Neural crest cell (in vitro differentiated cells): ENCODE results near the gene BIN1. TPM values are rescaled to one million over a fixed set of nuclear protein-coding genes. Genes with fewer than 3 reads are reported as not detected.

ENCODE experiments used
- DNase-seq: peaks from one replicate; pipeline ENCODE4 v3.0.0; 2021; ENCODE audit warnings: low read depth, mixed read lengths, low spot score
- H3K27ac Mint-ChIP-seq: one replicate; pipeline ENCODE4 v1.8.0; 2021; ENCODE audit warnings: mild to moderate bottlenecking, mixed read lengths; ENCODE audit not compliant: unreplicated experiment
- H3K27me3 Mint-ChIP-seq: 2 replicates; pipeline ENCODE4 v1.8.0; 2021; ENCODE audit warnings: low read depth, mild to moderate bottlenecking, mixed read lengths
- H3K36me3 Mint-ChIP-seq: 2 replicates; pipeline ENCODE4 v1.8.0; 2021; ENCODE audit warnings: low read depth, mild to moderate bottlenecking, mixed read lengths
- H3K4me1 Mint-ChIP-seq: 2 replicates; pipeline ENCODE4 v1.8.0; 2021; ENCODE audit warnings: mixed read lengths
- H3K4me3 Mint-ChIP-seq: one replicate; pipeline ENCODE4 v1.8.0; 2021; ENCODE audit warnings: mild to moderate bottlenecking, mixed read lengths
- H3K9me3 Mint-ChIP-seq: 2 replicates; pipeline ENCODE4 v1.8.0; 2021; ENCODE audit warnings: mixed read lengths
- total RNA-seq: library from RNA; stranded (reverse); gene quantifications from 2 replicates; pipeline ENCODE4 v1.2.1, GENCODE V29; 2021
- TF ChIP-seq, protein P1 (sequence below): fragments of 200-600 bp; sonication (generic); conservative IDR thresholded peaks from 2 replicates; pipeline ENCODE4 v1.5.0; 2021; ENCODE audit warnings: antibody characterized with exemption, mild to moderate bottlenecking

Gene BIN1
- total RNA-seq, 1 donor from 2014 or later = 67.7 TPM

DNA sequence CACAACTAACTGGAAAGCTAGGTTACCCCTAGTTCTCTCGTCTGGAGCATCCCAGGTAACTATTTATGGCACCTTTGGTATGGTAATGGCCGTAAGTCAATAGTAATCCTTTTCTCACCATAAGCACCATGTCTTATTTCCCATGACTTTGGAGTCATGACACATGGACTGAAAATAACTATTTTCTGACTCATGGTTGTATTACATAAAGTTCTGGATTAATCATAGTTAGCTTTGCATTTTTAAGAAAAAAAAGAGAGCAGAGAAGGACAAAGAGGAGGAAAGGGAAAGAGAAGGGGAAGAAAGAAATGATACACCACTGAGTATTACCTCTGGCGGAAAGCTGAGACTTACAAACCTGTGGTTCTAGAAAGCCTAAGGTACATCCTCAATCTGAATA is 99.3 kb downstream of the BIN1 start:
- no peaks in the 10 kb centered on the region for H3K27me3 Mint-ChIP-seq
- H3K27ac Mint-ChIP-seq = no peak overlapping the region
- no peaks in the 10 kb centered on the region for H3K36me3 Mint-ChIP-seq
- DNase-seq = no peak
- H3K4me3 Mint-ChIP-seq = no peak overlapping the region
- peaks cover 8% of the 10 kb centered on the region for H3K9me3 Mint-ChIP-seq
- TF ChIP-seq, protein P1, sequence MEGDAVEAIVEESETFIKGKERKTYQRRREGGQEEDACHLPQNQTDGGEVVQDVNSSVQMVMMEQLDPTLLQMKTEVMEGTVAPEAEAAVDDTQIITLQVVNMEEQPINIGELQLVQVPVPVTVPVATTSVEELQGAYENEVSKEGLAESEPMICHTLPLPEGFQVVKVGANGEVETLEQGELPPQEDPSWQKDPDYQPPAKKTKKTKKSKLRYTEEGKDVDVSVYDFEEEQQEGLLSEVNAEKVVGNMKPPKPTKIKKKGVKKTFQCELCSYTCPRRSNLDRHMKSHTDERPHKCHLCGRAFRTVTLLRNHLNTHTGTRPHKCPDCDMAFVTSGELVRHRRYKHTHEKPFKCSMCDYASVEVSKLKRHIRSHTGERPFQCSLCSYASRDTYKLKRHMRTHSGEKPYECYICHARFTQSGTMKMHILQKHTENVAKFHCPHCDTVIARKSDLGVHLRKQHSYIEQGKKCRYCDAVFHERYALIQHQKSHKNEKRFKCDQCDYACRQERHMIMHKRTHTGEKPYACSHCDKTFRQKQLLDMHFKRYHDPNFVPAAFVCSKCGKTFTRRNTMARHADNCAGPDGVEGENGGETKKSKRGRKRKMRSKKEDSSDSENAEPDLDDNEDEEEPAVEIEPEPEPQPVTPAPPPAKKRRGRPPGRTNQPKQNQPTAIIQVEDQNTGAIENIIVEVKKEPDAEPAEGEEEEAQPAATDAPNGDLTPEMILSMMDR = no peak
- peaks cover 3% of the 10 kb centered on the region for H3K4me1 Mint-ChIP-seq

DNA sequence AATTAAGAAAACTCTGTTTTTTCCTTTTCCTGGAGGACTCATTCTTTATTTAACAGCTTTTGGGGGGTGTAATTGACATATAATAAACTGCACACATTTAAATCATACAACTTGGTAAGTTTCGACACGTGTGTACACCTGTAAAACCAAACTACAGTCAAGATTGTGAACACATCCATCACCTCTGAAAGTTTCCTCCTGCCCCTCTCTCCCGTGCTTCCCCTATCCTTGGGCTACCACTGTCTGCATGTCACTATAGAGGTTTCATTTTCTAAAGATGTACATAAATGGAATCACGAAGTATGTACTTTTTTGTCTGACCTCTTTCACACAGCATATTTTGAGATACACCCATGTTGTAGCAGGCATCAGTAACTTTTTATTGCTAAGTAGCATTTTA is 100.0 kb downstream of the BIN1 start:
- Mint-ChIP-seq H3K9me3 (peaks cover 8% of the 10 kb centered on the region), H3K4me3 (no peak overlapping the region), H3K4me1 (peaks cover 3% of the 10 kb centered on the region), H3K36me3 (no peaks in the 10 kb centered on the region), H3K27me3 (no peaks in the 10 kb centered on the region), H3K27ac (no peak overlapping the region)
- DNase-seq = no peak
- TF ChIP-seq, protein P1 = no peak

DNA sequence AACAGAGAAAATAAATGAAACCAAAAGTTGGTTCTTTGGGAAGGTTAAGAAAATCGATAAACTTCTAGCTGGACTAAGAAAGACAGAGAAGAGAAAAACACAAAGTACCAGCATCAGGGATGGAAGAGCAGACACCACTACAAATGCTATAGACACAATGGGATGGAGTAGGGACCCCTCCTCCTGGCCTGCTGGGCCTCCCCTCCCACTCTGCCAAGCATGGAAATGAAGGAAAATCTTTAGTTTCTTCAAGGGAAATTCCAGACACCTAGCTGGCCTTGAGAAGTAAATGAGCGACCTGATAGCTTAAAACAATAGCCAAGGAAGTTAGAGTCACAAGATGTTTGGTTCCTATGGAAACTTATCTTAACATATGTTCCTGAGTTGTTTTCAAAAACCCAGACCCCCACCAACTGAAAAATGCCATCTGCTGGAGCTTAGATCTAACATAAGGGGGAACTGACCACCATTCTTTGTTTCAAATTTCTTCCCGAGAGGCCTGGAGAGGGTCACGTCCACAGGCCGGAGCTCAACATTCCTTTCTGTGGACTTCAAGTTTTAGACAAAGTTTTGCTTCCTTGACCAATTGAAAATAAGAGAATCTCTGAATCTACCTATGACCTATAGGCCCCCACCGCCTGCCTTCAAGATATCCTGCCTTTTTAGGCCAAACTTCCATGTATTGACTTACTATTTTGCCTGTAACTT is 101.9 kb downstream of the BIN1 start:
- TF ChIP-seq, protein P1 = no peak
- H3K4me3 Mint-ChIP-seq = no peak overlapping the region
- no peaks in the 10 kb centered on the region for H3K27me3 Mint-ChIP-seq
- no peaks in the 10 kb centered on the region for H3K36me3 Mint-ChIP-seq
- no peak for DNase-seq
- H3K9me3 Mint-ChIP-seq = peaks cover 3% of the 10 kb centered on the region
- no peak overlapping the region for H3K27ac Mint-ChIP-seq
- peaks cover 3% of the 10 kb centered on the region for H3K4me1 Mint-ChIP-seq

GRCh38 chr2:127003070-127003800 is 103.7 kb downstream of the BIN1 start:
- TF ChIP-seq, protein P1 = no peak
- H3K36me3 Mint-ChIP-seq = no peaks in the 10 kb centered on the region
- no peak for DNase-seq
- no peak overlapping the region for H3K27ac Mint-ChIP-seq
- no peaks in the 10 kb centered on the region for H3K27me3 Mint-ChIP-seq
- H3K4me1 Mint-ChIP-seq = peaks cover 3% of the 10 kb centered on the region
- H3K4me3 Mint-ChIP-seq = no peak overlapping the region
- H3K9me3 Mint-ChIP-seq = peaks cover 3% of the 10 kb centered on the region

DNA sequence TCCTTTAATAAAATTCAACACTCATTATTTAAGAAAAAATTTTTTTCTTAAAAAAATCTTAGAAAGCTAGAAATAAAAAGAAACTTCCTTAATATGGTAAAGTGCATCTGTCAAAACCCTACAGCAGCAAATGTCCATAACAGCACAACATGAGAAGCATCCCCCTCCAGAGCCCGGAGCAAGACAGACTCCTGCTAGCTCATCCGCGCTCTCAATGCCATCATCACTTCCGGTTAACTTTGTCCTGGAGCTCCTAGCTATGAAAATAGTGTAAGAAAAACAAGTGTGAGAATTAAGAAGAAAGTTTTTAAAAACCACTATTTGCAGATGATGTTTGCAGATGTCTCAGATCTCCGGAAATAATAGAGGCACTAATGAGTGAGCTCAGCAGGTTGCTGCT is 105.2 kb downstream of the BIN1 start:
- Mint-ChIP-seq H3K36me3 (no peaks in the 10 kb centered on the region), H3K27ac (no peak overlapping the region), H3K4me3 (no peak overlapping the region), H3K4me1 (peaks cover 3% of the 10 kb centered on the region), H3K27me3 (no peaks in the 10 kb centered on the region), H3K9me3 (no peaks in the 10 kb centered on the region)
- DNase-seq = no peak
- TF ChIP-seq, protein P1 = no peak
